ENCODE measurements around the gene LDAF1.
"Not testable (repeated sequence)": the region's sequence is repeated elsewhere in the genome, so short reads cannot be mapped to it uniquely, and the experiment has no call there.

The LDAF1 gene

GRCh38 chr16:21158208-21159110, at the start of gene LDAF1:
Gene LDAF1 (plus strand): TSS chr16:21158674. CDS start chr16:21161183, 2,509 bp downstream.
- peak; percentile 53 to 66 (median 56) for DNase-seq

GRCh38 chr16:21115551-21115950, 42.9 kb upstream of the LDAF1 start:
- DNase-seq, result not testable (repeated sequence)

- no peak for DNase-seq
Measured at GRCh38 chr16:21116148-21116693, 42.3 kb upstream of the LDAF1 start.

GRCh38 chr16:21117567-21117966, 40.9 kb upstream of the LDAF1 start:
- DNase-seq, result no peak

GRCh38 chr16:21120976-21121520, 37.4 kb upstream of the LDAF1 start:
- DNase-seq, result no peak

GRCh38 chr16:21125191-21125590, 33.3 kb upstream of the LDAF1 start:
- DNase-seq, result no peak

- DNase-seq, result peak in 1 of 3 experiments; percentile 2
Measured at GRCh38 chr16:21126518-21126917, 32.0 kb upstream of the LDAF1 start.

- DNase-seq, result no peak
Measured at GRCh38 chr16:21128991-21129390, 29.5 kb upstream of the LDAF1 start.

GRCh38 chr16:21130811-21131210, 27.7 kb upstream of the LDAF1 start:
- DNase-seq, result no peak

- no peak for DNase-seq
Measured at GRCh38 chr16:21134053-21134452, 24.4 kb upstream of the LDAF1 start.

GRCh38 chr16:21145738-21146137, 12.7 kb upstream of the LDAF1 start:
- peak in 2 of 3 experiments; percentile 4 to 32 for DNase-seq

- DNase-seq, result peak; percentile 72 to 88 (median 73)
Measured at GRCh38 chr16:21150375-21151001, 8.0 kb upstream of the LDAF1 start, which contains the start of gene DNAH3. Gene DNAH3 (minus strand): TSS chr16:21150846. CDS start chr16:21150319, 527 bp downstream.

GRCh38 chr16:21152160-21153030, 6.1 kb upstream of the LDAF1 start:
- peak in 1 of 3 experiments; percentile 13 for DNase-seq

GRCh38 chr16:21153124-21153729, 5.2 kb upstream of the LDAF1 start:
- DNase-seq, result not testable (repeated sequence)

GRCh38 chr16:21156011-21156410, 2.5 kb upstream of the LDAF1 start:
- DNase-seq, result not testable (repeated sequence)

- DNase-seq, result peak; percentile 34 to 76 (median 60)
Measured at GRCh38 chr16:21156767-21157467, 1.6 kb upstream of the LDAF1 start.

GRCh38 chr16:21157632-21158031, 842 bp upstream of the LDAF1 start:
- peak in 1 of 3 experiments; percentile 10 for DNase-seq

- no peak for DNase-seq
Measured at GRCh38 chr16:21159281-21159951, 942 bp downstream of the LDAF1 start.

GRCh38 chr16:21160276-21160675, 1.8 kb downstream of the LDAF1 start:
- DNase-seq, result no peak

GRCh38 chr16:21161211-21161610, 2.7 kb downstream of the LDAF1 start:
- no peak for DNase-seq

All from NCI-H1417 (cell line).